WI38 (cell line): Measurements from ENCODE around the gene TTYH2.

Experiments
- H3K4me3 ChIP-seq: 2 replicates; pipeline ENCODE4 v1.5.1; 2011; ENCODE audit warnings: low read depth, mild to moderate bottlenecking, control low read depth, low read length
- CTCF ChIP-seq: IDR thresholded peaks from 2 replicates; pipeline ENCODE4 v1.5.1; 2012; ENCODE audit warnings: low read depth, mild to moderate bottlenecking, control low read depth, low read length

TTYH2 gene

DNA sequence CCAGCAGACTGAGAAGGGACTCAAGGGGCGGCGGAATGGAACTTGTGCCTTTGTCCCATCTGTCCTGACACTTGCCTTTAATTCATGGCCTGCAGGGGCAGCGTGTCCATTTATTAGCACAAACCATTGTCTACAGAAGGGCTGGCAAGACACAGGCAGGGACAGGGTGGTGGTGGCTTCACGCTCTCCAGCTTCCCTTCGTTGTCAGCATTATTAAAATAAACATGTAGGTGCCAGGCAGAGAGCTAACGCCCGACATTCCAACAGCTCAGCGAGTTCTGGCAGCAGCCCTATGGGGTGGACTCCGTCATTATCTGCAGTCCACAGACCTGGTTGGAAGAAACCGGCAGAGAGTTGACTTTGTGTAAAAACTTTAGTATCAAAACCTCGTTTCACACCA lies 77.0 kb downstream of the TTYH2 start:
- no peak overlapping the region for H3K4me3 ChIP-seq
- TF ChIP-seq CTCF = no peak

DNA sequence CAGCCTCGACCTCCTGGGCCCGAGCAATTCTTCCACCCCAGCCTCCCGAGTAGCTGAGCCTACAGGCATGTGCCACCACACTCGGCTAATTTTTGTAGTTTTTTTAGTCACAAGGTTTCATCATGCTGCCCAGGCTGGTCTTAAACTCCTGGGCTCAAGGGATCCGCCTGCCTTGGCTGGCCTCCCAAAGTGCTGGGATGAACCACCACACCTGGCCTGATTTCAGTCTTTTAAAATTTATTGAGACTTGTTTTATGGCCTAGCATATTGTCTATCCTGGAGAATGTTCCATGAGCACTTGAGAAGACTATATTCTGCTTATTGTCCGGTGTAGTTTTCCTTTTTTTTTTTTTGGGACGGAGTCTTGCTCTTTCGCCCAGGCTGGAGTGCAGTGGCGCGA lies 79.1 kb downstream of the TTYH2 start:
- no peak overlapping the region for H3K4me3 ChIP-seq
- no peak for TF ChIP-seq CTCF

GRCh38 chr17:74295625-74296547 lies 82.5 kb downstream of the TTYH2 start:
- TF ChIP-seq CTCF = no peak
- no peak overlapping the region for H3K4me3 ChIP-seq

DNA sequence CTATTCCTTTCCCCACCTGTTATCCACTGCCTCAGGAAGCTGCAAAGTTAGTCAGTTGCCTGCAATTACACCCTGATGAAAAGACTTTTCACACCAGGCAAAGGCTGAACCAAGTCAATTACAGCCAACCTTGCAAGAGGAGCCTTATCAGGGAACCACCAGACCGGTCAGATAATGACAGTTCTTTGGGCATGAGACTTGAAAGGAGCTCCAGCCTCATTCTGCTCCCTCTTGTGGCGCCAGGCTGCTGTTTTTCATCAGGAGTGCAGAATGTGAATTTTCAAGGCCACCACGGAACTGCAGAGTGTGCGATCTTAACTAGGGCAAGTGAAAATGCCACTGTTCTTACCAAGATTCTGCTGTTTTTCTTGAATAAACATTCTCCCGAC lies 83.2 kb downstream of the TTYH2 start:
- no peak for TF ChIP-seq CTCF
- H3K4me3 ChIP-seq = no peak overlapping the region

- TF ChIP-seq CTCF = no peak
- no peak overlapping the region for H3K4me3 ChIP-seq
Observed at GRCh38 chr17:74297941-74298340, 84.6 kb downstream of the TTYH2 start.

- H3K4me3 ChIP-seq = no peak overlapping the region
- TF ChIP-seq CTCF = no peak
Observed at GRCh38 chr17:74298778-74299177, 85.4 kb downstream of the TTYH2 start.

- no peak overlapping the region for H3K4me3 ChIP-seq
- no peak for TF ChIP-seq CTCF
Observed at GRCh38 chr17:74299226-74300009, 86.0 kb downstream of the TTYH2 start.
